A673 (cell line): ENCODE data around the gene PLP1.

Experiments used
- CTCF ChIP-seq: fragments of 300-800, 200-600 bp; sonication (generic); conservative IDR thresholded peaks from 2 replicates; pipeline ENCODE4 v1.5.1; 2017; ENCODE audit warnings: low read depth, mild to moderate bottlenecking, antibody characterized with exemption, low read length, moderate library complexity, mixed read lengths
- EZH2 ChIP-seq: fragments of 200-600 bp; sonication (generic); IDR thresholded peaks from 2 replicates; pipeline ENCODE4 v1.6.1; 2017; ENCODE audit warnings: borderline replicate concordance, low read depth, mild to moderate bottlenecking, mixed read lengths, antibody characterized with exemption, low read length; ENCODE audit not compliant: poor library complexity, severe bottlenecking

- TF ChIP-seq CTCF, result no peak
- no peak for TF ChIP-seq EZH2
Measured at GRCh38 chrX:103830848-103831247, 54.2 kb downstream of the PLP1 start.
